ENCODE results near the gene RNASEH1. TPM values are rescaled to one million over a fixed set of nuclear protein-coding genes. Genes with fewer than 3 reads are reported as not detected.
"Not testable (repeated sequence)": the region's sequence is repeated elsewhere in the genome, so short reads cannot be mapped to it uniquely, and the experiment has no call there.

Gene RNASEH1
- total and polyA plus RNA-seq, 5 donors from 2014 or later: 29.7 to 33.2 (median 30.8) TPM

GRCh38 chr2:3512086-3512485 is 46.0 kb downstream of the RNASEH1 start:
- H3K36me3 ChIP-seq (ENCODE audit: control insufficient read depth, insufficient read depth, low read length): peaks cover 39% of the 10 kb centered on the region
- no peak for DNase-seq
- no peaks in the 10 kb centered on the region for H3K27me3 ChIP-seq (ENCODE audit: control insufficient read depth, insufficient read depth, low read length)
- Mint-ChIP-seq H3K4me3 (no peak overlapping the region), H3K27ac (no peak overlapping the region), H3K9me3 (peaks cover 0 to 15% (median 8%) of the 10 kb centered on the region in 7 donors), H3K4me1 (peaks cover 16 to 26% (median 23%) of the 10 kb centered on the region in 4 donors), H3K27me3 (no peaks in the 10 kb centered on the region), H3K36me3 (peaks cover 67% of the 10 kb centered on the region)
- H3K27ac ChIP-seq (ENCODE audit: insufficient read depth, low read length, poor library complexity, severe bottlenecking): no peak overlapping the region
- peaks cover 0 to 4% of the 10 kb centered on the region in 2 experiments for H3K9me3 ChIP-seq (ENCODE audit: control insufficient read depth in 2 of 2, low read length in 2 of 2)
- H3K4me1 ChIP-seq (ENCODE audit: control insufficient read depth, insufficient read depth, low read length, poor library complexity, severe bottlenecking): no peaks in the 10 kb centered on the region
- ATAC-seq (ENCODE audit: low read depth in 2 of 2): no peak
- no peak overlapping the region for H3K4me3 ChIP-seq (ENCODE audit: low read depth, low read length)

GRCh38 chr2:3505771-3506170 is 52.4 kb downstream of the RNASEH1 start:
- peaks cover 58% of the 10 kb centered on the region for H3K36me3 Mint-ChIP-seq

DNA sequence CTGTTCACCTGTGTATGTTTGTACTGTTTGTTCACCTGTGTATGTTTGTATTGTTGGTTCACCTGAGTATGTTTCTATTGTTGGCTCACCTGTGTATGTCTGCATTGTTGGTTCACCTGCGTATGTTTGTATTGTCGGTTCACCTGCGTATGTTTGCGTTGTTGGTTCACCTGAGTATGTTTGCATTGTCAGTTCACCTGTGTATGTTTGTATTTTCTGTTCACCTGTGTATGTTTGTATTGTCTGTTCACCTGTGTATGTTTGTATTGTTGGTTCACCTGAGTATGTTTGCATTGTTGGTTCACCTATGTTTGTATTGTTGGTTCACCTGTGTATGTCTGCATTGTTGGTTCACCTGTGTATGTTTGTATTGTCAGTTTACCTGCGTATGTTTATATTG is 53.4 kb downstream of the RNASEH1 start:
- Histone ChIP-seq H3K4me1 (ENCODE audit: control insufficient read depth, insufficient read depth, low read length, poor library complexity, severe bottlenecking) (no peaks in the 10 kb centered on the region), H3K27me3 (ENCODE audit: control insufficient read depth, insufficient read depth, low read length) (no peaks in the 10 kb centered on the region), H3K9me3 (ENCODE audit: control insufficient read depth in 2 of 2, low read length in 2 of 2) (peaks cover 0 to 4% of the 10 kb centered on the region in 2 experiments), H3K4me3 (ENCODE audit: low read depth, low read length) (no peak overlapping the region), H3K27ac (ENCODE audit: insufficient read depth, low read length, poor library complexity, severe bottlenecking) (no peak overlapping the region), H3K36me3 (ENCODE audit: control insufficient read depth, insufficient read depth, low read length) (peaks cover 33% of the 10 kb centered on the region)
- Mint-ChIP-seq H3K4me1 (peaks cover 0 to 19% (median 17%) of the 10 kb centered on the region in 4 donors), H3K4me3 (no peak overlapping the region), H3K9me3 (peaks cover 0 to 6% (median 3%) of the 10 kb centered on the region in 7 donors), H3K27ac (peak overlapping the region in 2 of 3 donors; percentile 16 to 18), H3K27me3 (no peaks in the 10 kb centered on the region), H3K36me3 (peaks cover 53% of the 10 kb centered on the region)
- ATAC-seq (ENCODE audit: low read depth in 2 of 2): no peak
- DNase-seq: no peak

More at GRCh38 chr2:3505771-3506170, 52.4 kb downstream of the RNASEH1 start:
- H3K27ac ChIP-seq (ENCODE audit: insufficient read depth, low read length, poor library complexity, severe bottlenecking): no peak overlapping the region
- H3K9me3 ChIP-seq (ENCODE audit: control insufficient read depth in 2 of 2, low read length in 2 of 2): peaks cover 0 to 4% of the 10 kb centered on the region in 2 experiments
- no peak overlapping the region for H3K4me3 ChIP-seq (ENCODE audit: low read depth, low read length)
- Mint-ChIP-seq H3K27ac (no peak overlapping the region), H3K9me3 (peaks cover 0 to 6% (median 3%) of the 10 kb centered on the region in 7 donors), H3K27me3 (no peaks in the 10 kb centered on the region), H3K4me3 (no peak overlapping the region), H3K4me1 (peaks cover 0 to 19% (median 18%) of the 10 kb centered on the region in 4 donors)
- ATAC-seq (ENCODE audit: low read depth in 2 of 2) (no peak), DNase-seq (no peak)
- peaks cover 24% of the 10 kb centered on the region for H3K36me3 ChIP-seq (ENCODE audit: control insufficient read depth, insufficient read depth, low read length)
- H3K4me1 ChIP-seq (ENCODE audit: control insufficient read depth, insufficient read depth, low read length, poor library complexity, severe bottlenecking): no peaks in the 10 kb centered on the region
- no peaks in the 10 kb centered on the region for H3K27me3 ChIP-seq (ENCODE audit: control insufficient read depth, insufficient read depth, low read length)

DNA sequence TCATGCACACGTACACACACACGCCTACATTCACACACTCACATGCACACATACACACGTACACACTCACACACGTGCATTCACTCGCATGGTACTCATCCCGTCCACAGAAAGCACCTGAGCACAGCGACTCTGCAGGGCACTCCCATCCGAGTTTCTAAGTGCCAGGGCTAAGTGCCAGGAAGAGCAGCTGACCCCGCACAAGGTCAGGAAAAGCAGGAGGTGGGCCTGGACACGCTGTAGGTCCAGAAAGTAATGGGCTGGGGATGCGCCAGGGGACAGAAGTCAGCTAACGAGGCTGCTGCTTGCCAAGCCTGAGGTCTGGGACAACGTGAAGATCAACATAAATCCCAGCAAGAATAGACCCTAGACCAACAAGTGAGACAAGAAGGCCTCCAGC is 54.6 kb downstream of the RNASEH1 start:
- H3K36me3 Mint-ChIP-seq: peaks cover 55% of the 10 kb centered on the region
- no peak overlapping the region for H3K4me3 Mint-ChIP-seq
- Histone ChIP-seq H3K4me1 (ENCODE audit: control insufficient read depth, insufficient read depth, low read length, poor library complexity, severe bottlenecking) (no peaks in the 10 kb centered on the region), H3K9me3 (ENCODE audit: control insufficient read depth in 2 of 2, low read length in 2 of 2) (peaks cover 0 to 2% of the 10 kb centered on the region in 2 experiments), H3K4me3 (ENCODE audit: low read depth, low read length) (no peak overlapping the region), H3K27ac (ENCODE audit: insufficient read depth, low read length, poor library complexity, severe bottlenecking) (no peak overlapping the region), H3K27me3 (ENCODE audit: control insufficient read depth, insufficient read depth, low read length) (no peaks in the 10 kb centered on the region), H3K36me3 (ENCODE audit: control insufficient read depth, insufficient read depth, low read length) (peaks cover 39% of the 10 kb centered on the region)
- peaks cover 0 to 3% (median 2%) of the 10 kb centered on the region in 7 donors for H3K9me3 Mint-ChIP-seq
- no peaks in the 10 kb centered on the region for H3K27me3 Mint-ChIP-seq
- H3K27ac Mint-ChIP-seq: peak overlapping the region in 1 of 3 donors; percentile 44
- ATAC-seq (ENCODE audit: low read depth in 2 of 2) (no peak), DNase-seq (no peak)
- peaks cover 4 to 19% (median 17%) of the 10 kb centered on the region in 4 donors for H3K4me1 Mint-ChIP-seq

DNA sequence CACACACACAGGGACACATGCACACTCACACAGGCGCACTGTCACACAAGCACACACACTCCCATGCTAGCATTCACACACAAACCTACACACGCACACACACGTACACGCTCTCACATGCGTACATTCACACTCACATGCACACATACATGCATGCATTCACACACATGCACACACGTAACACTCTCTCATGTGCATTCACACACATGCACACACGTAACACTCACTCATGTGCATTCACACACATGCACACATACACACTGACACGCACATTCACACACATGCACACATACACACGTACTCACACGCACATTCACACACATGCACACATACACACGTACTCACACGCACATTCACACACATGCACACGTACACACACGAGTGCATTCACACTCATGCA is 55.1 kb downstream of the RNASEH1 start:
- H3K27ac ChIP-seq (ENCODE audit: insufficient read depth, low read length, poor library complexity, severe bottlenecking): no peak overlapping the region
- ATAC-seq (ENCODE audit: low read depth in 2 of 2) (no peak), DNase-seq (no peak)
- Mint-ChIP-seq H3K4me1 (peaks cover 4 to 19% (median 16%) of the 10 kb centered on the region in 4 donors), H3K27me3 (no peaks in the 10 kb centered on the region), H3K9me3 (peaks cover 0 to 3% (median 0%) of the 10 kb centered on the region in 7 donors), H3K27ac (peak overlapping the region in 2 of 3 donors; percentile 44 to 68), H3K36me3 (peaks cover 57% of the 10 kb centered on the region), H3K4me3 (no peak overlapping the region)
- H3K27me3 ChIP-seq (ENCODE audit: control insufficient read depth, insufficient read depth, low read length): no peaks in the 10 kb centered on the region
- H3K9me3 ChIP-seq (ENCODE audit: control insufficient read depth in 2 of 2, low read length in 2 of 2): no peaks in the 10 kb centered on the region
- H3K4me1 ChIP-seq (ENCODE audit: control insufficient read depth, insufficient read depth, low read length, poor library complexity, severe bottlenecking): no peaks in the 10 kb centered on the region
- no peak overlapping the region for H3K4me3 ChIP-seq (ENCODE audit: low read depth, low read length)
- peaks cover 42% of the 10 kb centered on the region for H3K36me3 ChIP-seq (ENCODE audit: control insufficient read depth, insufficient read depth, low read length)

DNA sequence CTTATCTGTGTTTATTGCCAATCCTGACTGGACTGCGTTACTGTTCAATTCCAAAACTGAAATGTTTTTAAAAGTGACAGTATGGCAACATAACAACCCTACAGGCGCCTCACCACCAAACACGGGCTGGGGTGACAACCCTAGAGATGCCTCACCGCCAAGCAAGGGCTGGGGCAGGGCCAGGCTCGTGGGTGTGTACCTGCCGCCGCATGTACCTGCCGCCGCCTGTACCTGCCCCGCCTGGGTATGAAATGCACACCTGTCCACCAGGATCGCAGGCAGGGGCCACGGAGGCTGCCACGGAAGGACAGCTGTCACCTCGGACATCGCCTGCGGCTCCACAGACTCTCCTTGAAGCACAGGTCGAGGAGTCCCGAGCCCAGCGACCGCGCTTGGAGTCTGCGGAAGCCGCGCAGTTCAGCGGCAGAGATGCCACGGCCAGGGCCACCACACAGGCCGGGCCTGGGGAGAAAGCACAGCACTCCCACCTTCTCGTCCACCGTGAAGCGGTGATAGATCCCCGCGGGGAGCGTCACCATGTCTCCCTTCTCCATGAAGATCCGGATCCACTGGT is 57.7 kb downstream of the RNASEH1 start:
- peaks cover 59% of the 10 kb centered on the region for H3K36me3 Mint-ChIP-seq

GRCh38 chr2:3498783-3499394 is 59.2 kb downstream of the RNASEH1 start:
- no peaks in the 10 kb centered on the region for H3K4me1 ChIP-seq (ENCODE audit: control insufficient read depth, insufficient read depth, low read length, poor library complexity, severe bottlenecking)
- H3K4me3 ChIP-seq (ENCODE audit: low read depth, low read length): no peak overlapping the region
- DNase-seq: no peak
- Mint-ChIP-seq H3K4me1 (peaks cover 0 to 4% (median 1%) of the 10 kb centered on the region in 4 donors), H3K27me3 (no peaks in the 10 kb centered on the region), H3K4me3 (no peak overlapping the region), H3K36me3 (peaks cover 55% of the 10 kb centered on the region), H3K9me3 (no peaks in the 10 kb centered on the region), H3K27ac (no peak overlapping the region)
- H3K27ac ChIP-seq (ENCODE audit: insufficient read depth, low read length, poor library complexity, severe bottlenecking): no peak overlapping the region
- no peaks in the 10 kb centered on the region for H3K27me3 ChIP-seq (ENCODE audit: control insufficient read depth, insufficient read depth, low read length)
- H3K9me3 ChIP-seq (ENCODE audit: control insufficient read depth in 2 of 2, low read length in 2 of 2): no peaks in the 10 kb centered on the region
- no peak for ATAC-seq (ENCODE audit: low read depth in 2 of 2)
- H3K36me3 ChIP-seq (ENCODE audit: control insufficient read depth, insufficient read depth, low read length): peaks cover 45% of the 10 kb centered on the region

More for the DNA sequence above, 57.7 kb downstream of the RNASEH1 start:
- Histone ChIP-seq H3K27me3 (ENCODE audit: control insufficient read depth, insufficient read depth, low read length) (no peaks in the 10 kb centered on the region), H3K27ac (ENCODE audit: insufficient read depth, low read length, poor library complexity, severe bottlenecking) (no peak overlapping the region), H3K36me3 (ENCODE audit: control insufficient read depth, insufficient read depth, low read length) (peaks cover 57% of the 10 kb centered on the region), H3K4me1 (ENCODE audit: control insufficient read depth, insufficient read depth, low read length, poor library complexity, severe bottlenecking) (no peaks in the 10 kb centered on the region), H3K4me3 (ENCODE audit: low read depth, low read length) (no peak overlapping the region), H3K9me3 (ENCODE audit: control insufficient read depth in 2 of 2, low read length in 2 of 2) (no peaks in the 10 kb centered on the region)
- no peaks in the 10 kb centered on the region for H3K9me3 Mint-ChIP-seq
- no peak overlapping the region for H3K27ac Mint-ChIP-seq
- DNase-seq (no peak), ATAC-seq (ENCODE audit: low read depth in 2 of 2) (no peak)
- H3K4me1 Mint-ChIP-seq: peaks cover 0 to 8% (median 5%) of the 10 kb centered on the region in 4 donors
- no peaks in the 10 kb centered on the region for H3K27me3 Mint-ChIP-seq
- H3K4me3 Mint-ChIP-seq: no peak overlapping the region

DNA sequence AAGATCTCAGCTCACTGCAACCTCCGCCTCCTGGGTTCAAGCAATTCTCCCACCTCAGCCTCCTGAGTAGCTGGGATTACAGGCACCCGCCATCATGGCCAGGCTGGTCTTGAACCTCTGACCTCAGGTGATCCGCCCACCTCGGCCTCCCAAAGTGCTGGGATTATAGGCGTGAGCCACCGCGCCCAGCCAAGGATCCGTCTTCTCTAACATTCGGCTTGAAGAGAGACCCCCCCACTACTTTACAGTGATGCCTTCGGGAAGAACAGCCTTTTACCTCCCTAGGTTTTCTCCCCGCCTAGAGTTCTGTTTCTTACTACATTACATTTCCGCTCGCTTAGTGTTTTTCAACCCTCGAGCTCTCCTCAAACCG is 61.4 kb downstream of the RNASEH1 start:
- peaks cover 48% of the 10 kb centered on the region for H3K36me3 Mint-ChIP-seq
- H3K9me3 Mint-ChIP-seq; H3K27ac Mint-ChIP-seq; H3K27me3 ChIP-seq (ENCODE audit: control insufficient read depth, insufficient read depth, low read length); H3K4me1 Mint-ChIP-seq; H3K4me3 ChIP-seq (ENCODE audit: low read depth, low read length); H3K27me3 Mint-ChIP-seq; H3K27ac ChIP-seq (ENCODE audit: insufficient read depth, low read length, poor library complexity, severe bottlenecking); H3K9me3 ChIP-seq (ENCODE audit: control insufficient read depth in 2 of 2, low read length in 2 of 2); ATAC-seq (ENCODE audit: low read depth in 2 of 2); DNase-seq; H3K4me1 ChIP-seq (ENCODE audit: control insufficient read depth, insufficient read depth, low read length, poor library complexity, severe bottlenecking); H3K4me3 Mint-ChIP-seq: not testable (repeated sequence)
- H3K36me3 ChIP-seq (ENCODE audit: control insufficient read depth, insufficient read depth, low read length): peaks cover 42% of the 10 kb centered on the region
